ENCODE data around the gene IQCK.

IQCK gene

GRCh38 chr16:19780321-19780720 lies 62.2 kb downstream of the IQCK start:
- Histone ChIP-seq H3K4me3 (ENCODE audit: low read length) (no peak overlapping the region), H3K27me3 (ENCODE audit: low read depth, low read length) (no peaks in the 10 kb centered on the region), H3K27ac (ENCODE audit: low read length) (no peak overlapping the region)

GRCh38 chr16:19781226-19781625 lies 63.2 kb downstream of the IQCK start:
- Histone ChIP-seq H2AFZ (ENCODE audit: low read depth, low read length) (no peak overlapping the region), H3K4me1 (ENCODE audit: low read length) (peaks cover 30% of the 10 kb centered on the region), H3K27ac (ENCODE audit: low read length) (no peak overlapping the region), H3K9me3 (ENCODE audit: insufficient read depth, low read length) (no peaks in the 10 kb centered on the region), H3K9ac (ENCODE audit: low read length) (no peak overlapping the region), H4K20me1 (ENCODE audit: insufficient read depth, low read length) (no peaks in the 10 kb centered on the region), H3K4me2 (ENCODE audit: low read length) (no peak overlapping the region), H3K79me2 (ENCODE audit: low read length) (no peaks in the 10 kb centered on the region), H3K4me3 (ENCODE audit: low read length) (no peak overlapping the region), H3K27me3 (ENCODE audit: low read depth, low read length) (no peaks in the 10 kb centered on the region), H3K36me3 (replicated peaks; ENCODE audit: low read depth, low read length) (no peaks in the 10 kb centered on the region)
- TF ChIP-seq EZH2phosphoT487 (IDR thresholded peaks at IDR 0.05; ENCODE audit: low read depth) (no peak), CTCF (IDR thresholded peaks at IDR 0.05; ENCODE audit: low read depth, low read length) (no peak)

More at GRCh38 chr16:19780321-19780720, 62.2 kb downstream of the IQCK start:
- no peaks in the 10 kb centered on the region for H3K36me3 ChIP-seq (replicated peaks; ENCODE audit: low read depth, low read length)
- peaks cover 39% of the 10 kb centered on the region for H3K4me1 ChIP-seq (ENCODE audit: low read length)
- no peaks in the 10 kb centered on the region for H3K79me2 ChIP-seq (ENCODE audit: low read length)
- TF ChIP-seq EZH2phosphoT487 (IDR thresholded peaks at IDR 0.05; ENCODE audit: low read depth), result no peak
- TF ChIP-seq CTCF (IDR thresholded peaks at IDR 0.05; ENCODE audit: low read depth, low read length), result no peak
- H3K4me2 ChIP-seq (ENCODE audit: low read length), result no peak overlapping the region
- H3K9me3 ChIP-seq (ENCODE audit: insufficient read depth, low read length), result no peaks in the 10 kb centered on the region
- H4K20me1 ChIP-seq (ENCODE audit: insufficient read depth, low read length), result no peaks in the 10 kb centered on the region
- no peak overlapping the region for H2AFZ ChIP-seq (ENCODE audit: low read depth, low read length)
- H3K9ac ChIP-seq (ENCODE audit: low read length), result no peak overlapping the region

GRCh38 chr16:19783363-19784182 lies 65.5 kb downstream of the IQCK start:
- H3K4me3 ChIP-seq (ENCODE audit: low read length), result no peak overlapping the region
- H4K20me1 ChIP-seq (ENCODE audit: insufficient read depth, low read length), result no peaks in the 10 kb centered on the region
- no peaks in the 10 kb centered on the region for H3K9me3 ChIP-seq (ENCODE audit: insufficient read depth, low read length)
- TF ChIP-seq CTCF (IDR thresholded peaks at IDR 0.05; ENCODE audit: low read depth, low read length) (no peak), EZH2phosphoT487 (IDR thresholded peaks at IDR 0.05; ENCODE audit: low read depth) (no peak)
- H3K4me2 ChIP-seq (ENCODE audit: low read length), result no peak overlapping the region
- no peak overlapping the region for H3K27ac ChIP-seq (ENCODE audit: low read length)
- no peaks in the 10 kb centered on the region for H3K27me3 ChIP-seq (ENCODE audit: low read depth, low read length)
- H3K79me2 ChIP-seq (ENCODE audit: low read length), result no peaks in the 10 kb centered on the region
- H3K9ac ChIP-seq (ENCODE audit: low read length), result no peak overlapping the region
- H2AFZ ChIP-seq (ENCODE audit: low read depth, low read length), result no peak overlapping the region
- H3K36me3 ChIP-seq (replicated peaks; ENCODE audit: low read depth, low read length), result no peaks in the 10 kb centered on the region
- H3K4me1 ChIP-seq (ENCODE audit: low read length), result peaks cover 9% of the 10 kb centered on the region

- H3K9ac ChIP-seq (ENCODE audit: low read length), result no peak overlapping the region
- no peaks in the 10 kb centered on the region for H3K9me3 ChIP-seq (ENCODE audit: insufficient read depth, low read length)
- no peak for TF ChIP-seq EZH2phosphoT487 (IDR thresholded peaks at IDR 0.05; ENCODE audit: low read depth)
- TF ChIP-seq CTCF (IDR thresholded peaks at IDR 0.05; ENCODE audit: low read depth, low read length), result no peak
- no peaks in the 10 kb centered on the region for H3K79me2 ChIP-seq (ENCODE audit: low read length)
- H3K4me3 ChIP-seq (ENCODE audit: low read length), result no peak overlapping the region
- H4K20me1 ChIP-seq (ENCODE audit: insufficient read depth, low read length), result no peaks in the 10 kb centered on the region
- H3K27me3 ChIP-seq (ENCODE audit: low read depth, low read length), result no peaks in the 10 kb centered on the region
- H3K27ac ChIP-seq (ENCODE audit: low read length), result no peak overlapping the region
- no peak overlapping the region for H2AFZ ChIP-seq (ENCODE audit: low read depth, low read length)
- H3K4me2 ChIP-seq (ENCODE audit: low read length), result no peak overlapping the region
- peaks cover 2% of the 10 kb centered on the region for H3K4me1 ChIP-seq (ENCODE audit: low read length)
- H3K36me3 ChIP-seq (replicated peaks; ENCODE audit: low read depth, low read length), result no peaks in the 10 kb centered on the region
Observed at GRCh38 chr16:19784183-19784736, 66.2 kb downstream of the IQCK start.
